Measurements from ENCODE around the gene ATG7. TPM values are rescaled to one million over a fixed set of nuclear protein-coding genes. Genes with fewer than 3 reads are reported as not detected.

The ATG7 gene
- total RNA-seq, 2 experiments from 2014 or later: 31.0 to 33.1 TPM

DNA sequence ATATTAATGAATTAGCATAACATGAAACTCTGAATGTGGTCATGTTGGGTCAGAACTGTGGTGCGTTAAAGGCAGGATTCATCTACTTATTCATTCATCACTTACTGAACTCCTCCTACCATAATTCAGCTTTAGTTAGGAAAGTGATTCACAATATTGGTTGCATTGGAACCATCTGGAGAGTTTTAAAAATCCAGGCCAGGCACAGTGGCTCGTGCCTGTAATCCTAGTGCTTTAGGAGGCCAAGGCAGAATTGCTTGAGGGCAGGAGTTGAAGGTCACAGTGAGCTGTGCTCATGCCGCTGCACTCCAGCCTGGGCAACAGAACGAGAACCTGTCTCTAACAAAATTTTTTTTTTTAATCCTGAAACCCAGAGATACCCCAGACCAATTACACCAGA, 44.2 kb upstream of the ATG7 start:
- intact Hi-C loops (cut with micrococcal nuclease): no loop called here
- CTCF ChIA-PET: interaction anchor here (0.7 to 1.2 kb wide), 2 partner anchors 9 to 107 kb away, joined by 3 to 5 read pairs; no protein-coding TSS in a partner anchor
- POLR2A ChIA-PET: no interaction called here
- TF ChIP-seq CTCF (IDR thresholded peaks at IDR 0.05): no peak
- ATAC-seq (no peak), DNase-seq (no peak)
- H3K4me1 Mint-ChIP-seq (ENCODE audit: low read depth): peaks cover 16% of the 10 kb centered on the region
- no peak overlapping the region for H3K4me3 Mint-ChIP-seq
- no peaks in the 10 kb centered on the region for H3K36me3 Mint-ChIP-seq (ENCODE audit: low read depth)
- H3K27me3 Mint-ChIP-seq: peaks cover 4% of the 10 kb centered on the region
- no peaks in the 10 kb centered on the region for H3K9me3 Mint-ChIP-seq
- H3K27ac Mint-ChIP-seq: no peak overlapping the region

DNA sequence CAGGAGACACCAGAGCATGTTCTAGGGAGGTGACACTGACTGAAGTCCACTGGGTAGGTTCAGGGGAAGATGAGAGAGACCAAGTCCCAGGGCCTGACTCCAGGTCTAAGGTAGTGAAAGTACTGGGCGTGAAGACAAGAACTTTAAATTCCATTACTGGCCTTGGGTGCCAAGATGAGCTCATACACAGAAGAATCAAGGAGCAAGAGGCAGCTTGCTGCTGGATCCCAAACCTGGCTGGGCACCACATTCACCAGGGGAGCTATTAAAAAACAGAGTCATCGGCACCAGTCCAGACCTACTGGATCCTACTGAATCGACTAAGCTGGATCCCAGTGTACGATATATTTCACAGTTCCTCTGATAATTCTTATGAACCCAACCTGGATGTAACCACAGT, 42.1 kb upstream of the ATG7 start:
- no peak overlapping the region for H3K4me3 Mint-ChIP-seq
- intact Hi-C loops (cut with micrococcal nuclease): no loop called here
- ChIA-PET POLR2A (interaction anchor here (0.6 kb wide), 1 partner anchor 414 kb away, joined by 3 read pairs; the partner anchor contains the start of gene VGLL4), CTCF (no interaction called here)
- H3K36me3 Mint-ChIP-seq (ENCODE audit: low read depth): no peaks in the 10 kb centered on the region
- TF ChIP-seq CTCF (IDR thresholded peaks at IDR 0.05): no peak
- H3K27ac Mint-ChIP-seq: no peak overlapping the region
- DNase-seq (no peak), ATAC-seq (no peak)
- peaks cover 13% of the 10 kb centered on the region for H3K27me3 Mint-ChIP-seq
- H3K4me1 Mint-ChIP-seq (ENCODE audit: low read depth): peaks cover 16% of the 10 kb centered on the region
- H3K9me3 Mint-ChIP-seq: no peaks in the 10 kb centered on the region

DNA sequence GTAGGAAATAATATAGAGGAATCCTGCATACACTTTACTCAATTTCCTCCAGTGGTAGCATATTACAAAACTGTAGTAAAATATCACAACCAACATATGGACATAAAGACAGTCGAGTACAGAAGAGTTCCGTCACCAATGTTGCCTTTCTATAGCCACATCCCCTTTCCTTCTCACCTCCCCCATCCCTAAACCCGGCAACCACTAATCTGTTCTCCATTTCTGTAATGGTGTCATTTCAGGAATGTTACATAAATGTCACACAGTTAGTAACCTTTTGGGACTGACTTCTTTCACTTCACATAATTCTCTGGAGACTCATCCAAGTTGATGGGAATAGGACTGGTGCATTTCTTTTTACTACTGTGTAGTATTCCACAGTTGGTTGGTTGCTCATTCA, 41.4 kb upstream of the ATG7 start:
- H3K27ac Mint-ChIP-seq: no peak overlapping the region
- H3K27me3 Mint-ChIP-seq: peaks cover 14% of the 10 kb centered on the region
- no peaks in the 10 kb centered on the region for H3K9me3 Mint-ChIP-seq
- ATAC-seq (no peak), DNase-seq (no peak)
- CTCF ChIA-PET: no interaction called here
- POLR2A ChIA-PET: no interaction called here
- no peak for TF ChIP-seq CTCF (IDR thresholded peaks at IDR 0.05)
- intact Hi-C loops (cut with micrococcal nuclease): no loop called here
- H3K4me3 Mint-ChIP-seq: no peak overlapping the region
- peaks cover 13% of the 10 kb centered on the region for H3K4me1 Mint-ChIP-seq (ENCODE audit: low read depth)
- no peaks in the 10 kb centered on the region for H3K36me3 Mint-ChIP-seq (ENCODE audit: low read depth)

DNA sequence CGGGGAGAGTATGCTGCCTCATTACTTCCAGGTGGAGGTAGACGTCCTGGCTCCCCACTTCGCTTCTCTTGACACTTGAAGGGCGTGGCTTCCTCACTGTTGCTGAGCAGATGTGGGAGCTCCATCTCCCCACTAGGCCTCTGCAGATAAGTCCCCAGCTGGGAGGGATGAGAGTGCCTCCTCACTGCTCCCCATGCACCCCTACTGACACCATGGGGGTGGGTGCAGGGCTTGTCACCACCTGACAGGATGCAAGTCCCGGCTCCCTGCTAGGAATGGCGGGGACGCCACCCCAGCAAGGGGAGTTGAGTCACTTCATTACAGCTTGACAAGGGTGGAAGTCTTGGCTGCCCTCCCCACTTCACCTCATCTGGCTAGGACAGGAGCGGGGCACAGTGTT, 36.8 kb upstream of the ATG7 start:
- intact Hi-C loops (cut with micrococcal nuclease): no loop called here
- ATAC-seq: no peak
- Mint-ChIP-seq H3K27me3 (peaks cover 15% of the 10 kb centered on the region), H3K9me3 (peaks cover 18% of the 10 kb centered on the region), H3K4me1 (ENCODE audit: low read depth) (peaks cover 34% of the 10 kb centered on the region), H3K4me3 (no peak overlapping the region), H3K27ac (no peak overlapping the region), H3K36me3 (ENCODE audit: low read depth) (peaks cover 1% of the 10 kb centered on the region)
- ChIA-PET POLR2A (no interaction called here), CTCF (interaction anchor here (0.8 to 3.2 kb wide), 7 partner anchors 9 to 118 kb away, joined by 3 to 36 read pairs (median 11); partner anchors contain the start of gene ATG7)
- TF ChIP-seq CTCF (IDR thresholded peaks at IDR 0.05): no peak
- no peak for DNase-seq

- TF ChIP-seq CTCF (IDR thresholded peaks at IDR 0.05): peak; percentile 90
- ChIA-PET CTCF (interaction anchor here (0.5 to 3.2 kb wide), 21 partner anchors 9 to 415 kb away, joined by 3 to 36 read pairs (median 4); partner anchors contain the start of gene ATG7), POLR2A (interaction anchor here (0.6 to 1.1 kb wide), 4 partner anchors 11 to 82 kb away, joined by 3 to 4 read pairs (median 3); no protein-coding TSS in a partner anchor)
- Mint-ChIP-seq H3K27me3 (peaks cover 15% of the 10 kb centered on the region), H3K4me3 (no peak overlapping the region), H3K27ac (peak overlapping the region; percentile 30), H3K36me3 (ENCODE audit: low read depth) (peaks cover 3% of the 10 kb centered on the region), H3K9me3 (peaks cover 19% of the 10 kb centered on the region), H3K4me1 (ENCODE audit: low read depth) (peaks cover 39% of the 10 kb centered on the region)
- DNase-seq: peak; percentile 89
- intact Hi-C loops (cut with micrococcal nuclease): loop anchor here (2.0 kb wide), 1 partner anchor 98 kb away; no protein-coding TSS in a partner anchor
- ATAC-seq: no peak
These were observed 35.4 kb upstream of the ATG7 start for GRCh38 chr3:11236588-11237461.
